Measurements from ENCODE around the gene RASSF5. TPM values are rescaled to one million over a fixed set of nuclear protein-coding genes. Genes with fewer than 3 reads are reported as not detected.
A peak's percentile ranks its signal among the peaks of the same experiment; 100 is the strongest.

The RASSF5 gene
- 10 to 100 TPM; 14.0 to 16.4 (median 14.5) TPM for total RNA-seq

GRCh38 chr1:206507284-206508129 is at the start of gene RASSF5:
TSS of gene RASSF5 (plus strand) at chr1:206507531. CDS start at chr1:206507603, 72 bp downstream.
- intact Hi-C loops (cut with DNase I): no loop called here
- H3K27ac ChIP-seq: peak within 1 kb of the TSS in 2 of 3 donors; percentile 34 to 60
- TF ChIP-seq POLR2A (IDR thresholded peaks at IDR 0.05) (peak in 1 of 2 donors; percentile 84), CTCF (IDR thresholded peaks at IDR 0.05) (no peak)
- H3K4me1 ChIP-seq: peaks cover 14 to 69% of the 10 kb centered on the region in 2 donors
- WGBS, 2 donors: 0 to 20% methylated on average over 1 to 2 of the region's 97 CpGs
- no peaks in the 10 kb centered on the region for H3K36me3 ChIP-seq
- H3K4me3 ChIP-seq (replicated peaks in 1 of 3): peak within 1 kb of the TSS; percentile 52 to 81 (median 74)
- DNase-seq: peak; percentile 92 to 93
- no peaks in the 10 kb centered on the region for H3K9me3 ChIP-seq
- no peaks in the 10 kb centered on the region for H3K27me3 ChIP-seq

DNA sequence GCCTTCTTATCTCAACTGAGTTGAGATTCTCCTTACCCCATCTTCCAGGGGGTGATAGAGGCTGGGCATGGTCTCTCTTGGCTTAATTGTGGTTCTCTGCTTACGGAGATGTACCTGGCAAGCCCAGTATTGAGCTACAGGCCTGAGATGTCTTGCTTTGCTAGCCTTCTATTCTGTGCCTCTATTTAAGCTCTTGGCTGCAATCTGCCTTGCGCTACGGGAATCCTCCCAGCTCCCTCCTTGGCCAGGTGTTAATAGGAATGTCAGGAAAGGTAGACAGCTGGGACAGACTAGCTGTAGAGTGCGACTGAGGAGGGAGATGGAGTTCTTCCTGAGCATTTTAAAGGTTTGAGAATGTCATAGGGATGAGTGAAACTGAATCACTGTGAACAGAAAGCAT is 47.6 kb upstream of the RASSF5 start:
- TF ChIP-seq POLR2A (IDR thresholded peaks at IDR 0.05) (no peak), CTCF (IDR thresholded peaks at IDR 0.05) (no peak)
- no peaks in the 10 kb centered on the region for H3K9me3 ChIP-seq
- H3K4me3 ChIP-seq (replicated peaks in 1 of 3): no peak overlapping the region
- H3K4me1 ChIP-seq: peaks cover 5 to 21% of the 10 kb centered on the region in 2 donors
- H3K27ac ChIP-seq: no peak overlapping the region
- H3K27me3 ChIP-seq: no peaks in the 10 kb centered on the region
- no peaks in the 10 kb centered on the region for H3K36me3 ChIP-seq
- DNase-seq: no peak
- 90 to 98% methylated on average over 4 of the region's 4 CpGs for WGBS, 2 donors
- intact Hi-C loops (cut with DNase I): no loop called here

DNA sequence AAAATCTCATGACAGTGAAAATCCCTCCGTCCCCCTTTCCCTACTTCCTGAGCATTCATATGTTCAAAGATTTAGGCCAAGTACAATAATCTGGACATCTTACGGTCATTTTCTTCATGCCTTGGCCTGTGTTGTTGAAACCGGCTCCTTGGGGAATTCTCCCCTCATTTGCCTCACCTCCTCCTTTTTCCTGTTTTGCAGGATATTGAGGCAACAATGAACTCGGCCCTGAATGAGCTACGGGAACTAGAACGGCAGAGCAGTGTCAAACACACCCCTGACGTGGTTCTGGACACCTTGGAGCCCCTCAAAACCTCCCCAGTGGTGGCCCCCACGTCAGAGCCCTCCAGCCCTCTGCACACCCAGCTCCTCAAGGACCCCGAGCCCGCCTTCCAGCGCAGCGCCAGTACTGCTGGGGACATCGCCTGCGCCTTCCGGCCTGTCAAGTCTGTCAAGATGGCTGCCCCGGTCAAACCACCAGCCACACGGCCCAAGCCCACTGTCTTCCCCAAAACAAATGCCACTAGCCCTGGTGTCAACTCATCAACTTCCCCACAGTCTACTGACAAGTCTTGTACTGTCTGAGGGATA is 46.4 kb upstream of the RASSF5 start:
- Histone ChIP-seq H3K4me3 (replicated peaks in 1 of 3) (no peak overlapping the region), H3K27ac (no peak overlapping the region), H3K36me3 (no peaks in the 10 kb centered on the region), H3K27me3 (no peaks in the 10 kb centered on the region), H3K4me1 (peaks cover 2 to 17% of the 10 kb centered on the region in 2 donors), H3K9me3 (no peaks in the 10 kb centered on the region)
- no peak for TF ChIP-seq CTCF (IDR thresholded peaks at IDR 0.05)
- intact Hi-C loops (cut with DNase I): no loop called here
- no peak for DNase-seq
- 78 to 85% methylated on average over 16 to 17 of the region's 17 CpGs for WGBS, 2 donors

DNA sequence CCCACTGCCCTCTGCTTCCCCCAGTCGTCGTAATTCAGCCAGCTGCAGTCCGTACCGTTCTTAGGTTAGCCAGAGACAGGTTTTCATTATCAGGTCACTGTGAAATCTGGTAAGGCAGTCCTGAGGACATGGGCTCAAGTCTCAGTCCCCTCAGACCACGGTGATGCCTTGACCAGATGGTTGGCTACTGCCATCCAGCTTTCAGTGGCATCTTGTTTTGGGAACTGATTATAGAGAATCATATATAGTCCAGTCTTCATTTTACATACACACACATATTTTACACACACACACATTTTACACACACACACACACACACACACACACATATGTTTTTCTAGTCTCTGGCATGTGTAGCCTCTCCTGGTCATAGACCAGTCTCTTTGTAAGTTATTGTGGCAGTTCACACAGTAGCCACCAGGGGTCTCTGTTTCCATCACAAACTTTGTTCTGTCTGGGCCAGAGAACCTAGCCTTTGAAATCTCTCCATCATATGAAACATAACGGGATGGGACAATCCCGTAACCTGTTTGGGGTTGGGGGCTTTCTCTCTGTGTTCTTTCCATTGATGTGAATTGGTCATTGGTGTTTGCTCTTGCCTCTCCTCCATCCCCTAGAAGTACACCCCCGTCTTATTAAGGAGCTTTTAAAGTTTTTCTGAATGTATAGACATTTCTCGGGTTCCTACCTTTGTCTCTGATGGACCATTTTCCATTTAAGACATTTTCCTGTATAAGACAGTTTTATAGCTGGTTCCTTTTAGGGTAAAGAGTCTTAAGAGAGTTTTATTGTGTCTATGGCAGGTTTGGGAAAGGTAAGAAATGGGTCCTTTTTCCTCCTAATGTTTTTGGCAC is 45.5 kb upstream of the RASSF5 start:
- intact Hi-C loops (cut with DNase I): no loop called here
- peaks cover 0 to 10% of the 10 kb centered on the region in 2 donors for H3K4me1 ChIP-seq
- WGBS, 2 donors: 65 to 68% methylated on average over 9 of the region's 9 CpGs
- H3K36me3 ChIP-seq: no peaks in the 10 kb centered on the region
- no peak for TF ChIP-seq POLR2A (IDR thresholded peaks at IDR 0.05)
- TF ChIP-seq CTCF (IDR thresholded peaks at IDR 0.05): peak; percentile 56 to 86 (median 80)
- H3K9me3 ChIP-seq: no peaks in the 10 kb centered on the region
- H3K27ac ChIP-seq: no peak overlapping the region
- no peaks in the 10 kb centered on the region for H3K27me3 ChIP-seq
- H3K4me3 ChIP-seq (replicated peaks in 1 of 3): no peak overlapping the region
- DNase-seq: peak; percentile 77 to 79
